ENCODE measurements around the gene CSNK1A1L. TPM values are rescaled to one million over a fixed set of nuclear protein-coding genes. Genes with fewer than 3 reads are reported as not detected.
A peak's percentile ranks its signal among the peaks of the same experiment; 100 is the strongest.

CSNK1A1L gene
- total and polyA plus RNA-seq, 2 donors (not counting 1 experiment from before 2014, with no cell fraction given), result not detected

DNA sequence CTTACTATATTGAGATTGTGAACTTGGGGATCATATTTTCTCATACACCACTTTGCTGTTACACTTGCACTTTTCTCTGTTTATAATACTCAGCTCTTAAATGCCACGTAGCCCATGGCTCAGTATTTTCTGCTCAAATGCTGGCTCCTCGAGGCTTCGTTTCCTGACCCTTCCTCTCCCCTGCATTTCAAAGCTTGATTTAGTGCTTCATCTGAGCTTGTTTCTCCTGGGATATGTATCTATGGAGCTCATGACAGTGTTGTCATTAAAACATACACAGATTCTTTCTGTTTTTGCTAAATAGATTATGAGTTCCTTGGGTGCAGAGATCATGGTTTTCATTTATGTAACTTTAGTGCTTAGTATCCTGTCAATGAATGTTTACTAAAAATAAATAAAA, 11.4 kb downstream of the CSNK1A1L start:
- Histone ChIP-seq H3K36me3 (replicated peaks in 1 of 2; ENCODE audit: control extremely low read depth in 1 of 2, control insufficient read depth in 1 of 2, extremely low read depth in 1 of 2, insufficient read depth in 2 of 2, low read length in 1 of 2) (no peaks in the 10 kb centered on the region), H3K27ac (ENCODE audit: low read length in 2 of 2) (no peak overlapping the region), H3K9me3 (ENCODE audit: control extremely low read depth in 1 of 3, control insufficient read depth in 2 of 3, insufficient read depth in 1 of 3, low read length in 2 of 3) (no peaks in the 10 kb centered on the region), H3K27me3 (replicated peaks in 1 of 4; ENCODE audit: control extremely low read depth in 1 of 4, control insufficient read depth in 3 of 4, insufficient read depth in 4 of 4, low read length in 3 of 4) (peaks cover 0 to 2% (median 0%) of the 10 kb centered on the region in 4 experiments), H3K4me2 (replicated peaks; ENCODE audit: low read depth, low read length, poor library complexity, severe bottlenecking) (no peak overlapping the region), H4K20me1 (ENCODE audit: control insufficient read depth, insufficient read depth, low read length, poor library complexity, severe bottlenecking) (no peaks in the 10 kb centered on the region), H3K79me2 (ENCODE audit: control insufficient read depth, insufficient read depth, low read length) (no peaks in the 10 kb centered on the region), H2AFZ (ENCODE audit: insufficient read depth, low read depth, low read length, poor library complexity, severe bottlenecking) (no peak overlapping the region), H3K4me3 (ENCODE audit: control extremely low read depth in 1 of 5, extremely low read depth in 1 of 5, insufficient read depth in 1 of 5, low read depth in 2 of 5, low read length in 4 of 5) (no peak overlapping the region), H3K4me1 (ENCODE audit: control insufficient read depth in 2 of 2, insufficient read depth in 2 of 2, low read length in 2 of 2) (no peaks in the 10 kb centered on the region), H3K9ac (ENCODE audit: low read length) (no peak overlapping the region)
- Mint-ChIP-seq H3K9me3 (ENCODE audit: insufficient read depth) (no peaks in the 10 kb centered on the region), H3K4me3 (no peak overlapping the region), H3K27me3 (peaks cover 9% of the 10 kb centered on the region), H3K27ac (no peak overlapping the region), H3K4me1 (no peaks in the 10 kb centered on the region)
- DNase-seq (no peak), ATAC-seq (ENCODE audit: low read depth) (no peak)
- intact Hi-C loops (cut with micrococcal nuclease), result no loop called here
- POLR2A ChIA-PET, result no interaction called here
- CTCF ChIA-PET, result no interaction called here
- TF ChIP-seq, protein P1, sequence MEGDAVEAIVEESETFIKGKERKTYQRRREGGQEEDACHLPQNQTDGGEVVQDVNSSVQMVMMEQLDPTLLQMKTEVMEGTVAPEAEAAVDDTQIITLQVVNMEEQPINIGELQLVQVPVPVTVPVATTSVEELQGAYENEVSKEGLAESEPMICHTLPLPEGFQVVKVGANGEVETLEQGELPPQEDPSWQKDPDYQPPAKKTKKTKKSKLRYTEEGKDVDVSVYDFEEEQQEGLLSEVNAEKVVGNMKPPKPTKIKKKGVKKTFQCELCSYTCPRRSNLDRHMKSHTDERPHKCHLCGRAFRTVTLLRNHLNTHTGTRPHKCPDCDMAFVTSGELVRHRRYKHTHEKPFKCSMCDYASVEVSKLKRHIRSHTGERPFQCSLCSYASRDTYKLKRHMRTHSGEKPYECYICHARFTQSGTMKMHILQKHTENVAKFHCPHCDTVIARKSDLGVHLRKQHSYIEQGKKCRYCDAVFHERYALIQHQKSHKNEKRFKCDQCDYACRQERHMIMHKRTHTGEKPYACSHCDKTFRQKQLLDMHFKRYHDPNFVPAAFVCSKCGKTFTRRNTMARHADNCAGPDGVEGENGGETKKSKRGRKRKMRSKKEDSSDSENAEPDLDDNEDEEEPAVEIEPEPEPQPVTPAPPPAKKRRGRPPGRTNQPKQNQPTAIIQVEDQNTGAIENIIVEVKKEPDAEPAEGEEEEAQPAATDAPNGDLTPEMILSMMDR (IDR thresholded peaks at IDR 0.05), result no peak
- no peak for TF ChIP-seq EZH2 (IDR thresholded peaks at IDR 0.05; ENCODE audit: borderline replicate concordance, insufficient read depth, low read depth, low read length, poor library complexity, severe bottlenecking)
- WGBS (ENCODE audit: insufficient coverage), result 60% methylated on average over 1 of the region's 3 CpGs

DNA sequence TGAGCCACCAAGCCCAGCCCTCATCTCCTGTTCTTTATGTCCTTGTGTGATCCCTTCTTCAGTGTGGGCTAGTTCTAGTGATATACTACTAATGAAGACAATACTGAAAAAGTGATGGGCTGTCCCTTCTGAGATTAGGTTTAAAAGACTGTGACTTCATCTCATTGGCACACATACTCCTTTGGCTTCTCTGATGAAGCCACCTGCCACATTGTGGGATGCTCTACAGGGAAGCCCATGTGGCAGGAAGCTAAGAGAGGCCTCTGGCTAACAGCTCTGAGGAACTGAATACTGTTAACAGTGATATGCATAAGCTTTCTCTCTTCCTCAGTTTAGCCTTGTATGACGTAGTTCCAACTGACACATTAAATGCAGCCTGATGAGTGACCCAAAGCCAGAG, 13.6 kb downstream of the CSNK1A1L start:
- H3K4me3 Mint-ChIP-seq, result no peak overlapping the region
- no peak for ATAC-seq (ENCODE audit: low read depth)
- intact Hi-C loops (cut with micrococcal nuclease), result no loop called here
- no peak overlapping the region for H3K27ac Mint-ChIP-seq
- Histone ChIP-seq H3K9me3 (ENCODE audit: control extremely low read depth in 1 of 3, control insufficient read depth in 2 of 3, insufficient read depth in 1 of 3, low read length in 2 of 3) (no peaks in the 10 kb centered on the region), H3K4me2 (replicated peaks; ENCODE audit: low read depth, low read length, poor library complexity, severe bottlenecking) (no peak overlapping the region), H4K20me1 (ENCODE audit: control insufficient read depth, insufficient read depth, low read length, poor library complexity, severe bottlenecking) (no peaks in the 10 kb centered on the region), H3K4me1 (ENCODE audit: control insufficient read depth in 2 of 2, insufficient read depth in 2 of 2, low read length in 2 of 2) (no peaks in the 10 kb centered on the region), H3K36me3 (replicated peaks in 1 of 2; ENCODE audit: control extremely low read depth in 1 of 2, control insufficient read depth in 1 of 2, extremely low read depth in 1 of 2, insufficient read depth in 2 of 2, low read length in 1 of 2) (no peaks in the 10 kb centered on the region), H3K27me3 (replicated peaks in 1 of 4; ENCODE audit: control extremely low read depth in 1 of 4, control insufficient read depth in 3 of 4, insufficient read depth in 4 of 4, low read length in 3 of 4) (peaks cover 0 to 2% (median 0%) of the 10 kb centered on the region in 4 experiments), H3K27ac (ENCODE audit: low read length in 2 of 2) (no peak overlapping the region), H3K4me3 (ENCODE audit: control extremely low read depth in 1 of 5, extremely low read depth in 1 of 5, insufficient read depth in 1 of 5, low read depth in 2 of 5, low read length in 4 of 5) (peak overlapping the region in 1 of 5 experiments; percentile 14), H2AFZ (ENCODE audit: insufficient read depth, low read depth, low read length, poor library complexity, severe bottlenecking) (no peak overlapping the region), H3K79me2 (ENCODE audit: control insufficient read depth, insufficient read depth, low read length) (no peaks in the 10 kb centered on the region), H3K9ac (ENCODE audit: low read length) (no peak overlapping the region)
- DNase-seq, result no peak
- no CpG with 5 or more reads among the region's 1 CpG for WGBS (ENCODE audit: insufficient coverage)
- ChIA-PET POLR2A (no interaction called here), CTCF (interaction anchor here (0.6 kb wide), 1 partner anchor 30 kb away, joined by 3 read pairs; no protein-coding TSS in a partner anchor)
- H3K4me1 Mint-ChIP-seq, result no peaks in the 10 kb centered on the region
- H3K27me3 Mint-ChIP-seq, result peaks cover 11% of the 10 kb centered on the region
- H3K9me3 Mint-ChIP-seq (ENCODE audit: insufficient read depth), result no peaks in the 10 kb centered on the region
- TF ChIP-seq, protein P1 (IDR thresholded peaks at IDR 0.05), result no peak
- TF ChIP-seq EZH2 (IDR thresholded peaks at IDR 0.05; ENCODE audit: borderline replicate concordance, insufficient read depth, low read depth, low read length, poor library complexity, severe bottlenecking), result no peak

Measured in B cell (primary cell).